Umbilical cord (tissue), 2 donors: ENCODE measurements around the gene GCH1. TPM values are rescaled to one million over a fixed set of nuclear protein-coding genes. Genes with fewer than 3 reads are reported as not detected.

ENCODE experiments used
- DNase-seq: peaks from one replicate; pipeline ENCODE4 v3.0.0-alpha.2; 2015; ENCODE audit warnings: low spot score
- total RNA-seq: library from RNA; depleted of rRNA; stranded (reverse); fragments of >200 nt; gene quantifications from one replicate; pipeline ENCODE4 v1.2.3, GENCODE V29; 2014; ENCODE audit warnings: low replicate concordance; ENCODE audit not compliant: insufficient read depth

The GCH1 gene
- total RNA-seq, 1 donor from 2014 or later = 7.9 TPM

DNA sequence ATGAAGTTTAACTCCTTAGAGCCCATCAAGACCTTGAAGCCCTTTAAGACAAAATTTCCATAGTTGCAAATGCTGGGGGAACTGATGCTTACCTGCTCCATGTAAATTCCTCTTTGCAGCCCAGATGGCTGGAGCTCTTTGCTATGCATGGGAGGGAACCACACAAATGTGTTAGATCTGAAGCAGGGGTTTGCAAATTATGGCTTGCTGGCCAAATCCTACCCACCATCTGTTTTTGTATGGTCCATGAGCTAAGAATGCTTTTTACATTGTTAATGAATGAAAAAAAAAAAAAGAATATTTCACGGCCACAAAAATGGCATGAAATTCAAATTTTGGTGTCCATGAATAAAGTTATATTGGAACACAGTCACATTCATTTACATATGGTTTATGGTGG is 74.6 kb downstream of the GCH1 start:
- DNase-seq = no peak

DNA sequence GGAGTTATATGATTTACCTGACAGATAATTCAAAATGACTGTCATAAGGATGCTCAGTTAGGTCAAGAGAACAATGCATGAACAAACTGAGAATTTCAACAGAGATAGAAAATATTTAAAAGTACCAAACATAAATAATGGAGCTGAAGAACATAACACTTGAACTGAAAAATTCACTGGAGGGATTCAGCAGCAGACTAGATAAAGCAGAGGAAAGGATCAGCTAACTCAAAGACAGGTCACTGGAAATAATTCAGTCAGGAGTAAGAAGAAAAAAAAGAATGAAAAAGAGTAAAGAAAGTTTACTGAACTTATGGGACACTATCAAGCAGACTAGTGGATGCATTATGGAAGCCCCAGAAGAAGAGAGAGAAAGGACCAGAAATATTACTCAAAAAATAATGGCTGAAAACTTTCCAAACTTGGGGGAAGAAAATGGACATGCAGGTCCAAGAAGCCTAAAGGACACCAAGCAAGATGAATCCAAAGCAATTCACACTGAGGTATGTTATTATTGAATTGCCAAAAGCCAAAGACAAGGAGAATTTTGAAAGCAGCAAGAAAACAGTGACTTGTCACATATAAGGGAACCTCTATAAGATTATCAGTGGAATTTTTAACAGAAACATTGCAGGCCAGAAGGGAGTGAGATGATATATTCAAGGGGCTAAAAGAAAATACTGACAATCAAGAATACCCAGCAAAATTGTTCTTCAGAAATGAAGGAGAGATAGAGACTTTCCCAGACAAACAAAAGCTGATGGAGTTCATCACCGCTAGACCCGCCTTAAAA is 78.7 kb downstream of the GCH1 start:
- no peak for DNase-seq

DNA sequence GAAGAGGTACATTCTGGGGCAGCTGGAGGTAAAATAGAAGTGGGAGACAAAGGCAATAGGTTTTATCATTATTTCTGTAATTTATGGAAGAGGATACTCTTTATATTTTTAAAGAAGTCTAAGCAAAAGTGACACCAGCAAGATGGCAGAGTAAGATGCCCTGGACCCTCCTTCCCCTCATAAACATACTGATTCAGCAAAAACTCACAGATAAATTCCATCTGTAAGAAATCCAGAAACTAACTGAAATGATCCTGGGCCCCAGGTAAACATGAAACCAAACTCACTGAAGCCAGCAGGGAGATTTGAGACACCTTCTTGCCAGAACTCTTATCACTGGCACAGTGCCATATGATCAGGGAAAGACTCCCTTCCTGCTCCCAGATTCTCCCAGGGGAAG is 79.9 kb downstream of the GCH1 start:
- no peak for DNase-seq

DNA sequence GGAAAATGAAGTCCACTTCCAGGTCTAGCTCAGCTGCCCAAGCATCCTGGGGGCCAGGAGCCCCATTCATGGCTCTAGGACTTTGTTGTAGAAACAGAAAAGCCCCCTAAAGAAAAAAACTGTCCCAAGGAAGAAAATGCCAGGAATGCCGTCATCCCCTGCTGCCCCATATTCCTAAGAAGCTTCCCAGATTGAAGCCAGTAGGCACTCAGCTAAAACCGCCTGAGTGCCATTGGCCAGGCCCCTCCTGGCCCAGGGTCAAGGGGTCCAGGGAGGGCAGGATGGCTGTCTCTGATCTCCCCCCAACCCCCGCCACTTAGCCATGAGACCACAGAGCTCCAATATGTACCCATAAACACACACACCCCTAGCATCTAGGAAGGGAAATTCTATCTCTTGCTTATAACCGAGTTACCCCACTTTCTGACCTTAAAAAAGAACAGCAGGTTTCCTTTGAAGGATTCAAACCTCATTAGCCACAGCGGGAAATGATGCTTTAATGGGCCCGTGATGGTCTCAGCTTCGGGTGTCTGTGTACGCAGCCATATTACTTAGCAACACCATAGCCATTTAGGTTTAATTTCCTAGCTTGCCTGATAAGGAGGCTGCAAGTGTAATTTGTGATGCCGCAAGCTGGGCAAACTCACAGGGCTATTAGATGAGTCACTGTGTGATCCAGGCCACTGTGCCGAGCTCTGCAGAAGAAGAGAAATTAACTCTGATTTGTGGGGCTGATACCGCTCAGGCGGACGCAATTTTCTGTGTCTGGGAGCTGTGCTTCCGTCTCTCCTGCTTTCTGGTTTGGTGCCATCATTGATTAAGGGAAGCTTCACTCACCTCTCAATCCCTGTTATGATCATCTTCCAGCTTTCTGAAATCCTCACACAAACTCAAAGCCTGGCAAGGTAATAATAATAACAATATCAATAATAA is 84.2 kb downstream of the GCH1 start:
- DNase-seq = peak; percentile 41

DNA sequence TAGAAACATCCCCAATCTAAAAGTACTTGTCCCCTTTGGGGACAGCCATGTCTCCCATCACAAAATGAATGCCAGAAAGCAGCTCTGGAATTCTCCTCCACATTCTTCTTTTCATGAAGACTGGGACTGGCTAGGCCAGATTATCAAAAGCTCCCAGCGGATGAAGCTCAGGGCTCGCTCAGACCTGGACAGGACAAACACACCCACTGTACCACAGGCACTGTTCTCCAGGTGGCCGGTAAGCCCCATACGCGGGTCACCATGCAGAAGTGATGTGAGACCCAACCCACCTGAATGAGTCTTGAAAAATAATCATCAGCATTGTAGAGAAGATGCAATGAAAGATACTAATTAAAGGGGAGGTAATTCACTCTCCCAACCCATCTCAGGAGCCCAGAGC is 85.1 kb downstream of the GCH1 start:
- DNase-seq = no peak

DNA sequence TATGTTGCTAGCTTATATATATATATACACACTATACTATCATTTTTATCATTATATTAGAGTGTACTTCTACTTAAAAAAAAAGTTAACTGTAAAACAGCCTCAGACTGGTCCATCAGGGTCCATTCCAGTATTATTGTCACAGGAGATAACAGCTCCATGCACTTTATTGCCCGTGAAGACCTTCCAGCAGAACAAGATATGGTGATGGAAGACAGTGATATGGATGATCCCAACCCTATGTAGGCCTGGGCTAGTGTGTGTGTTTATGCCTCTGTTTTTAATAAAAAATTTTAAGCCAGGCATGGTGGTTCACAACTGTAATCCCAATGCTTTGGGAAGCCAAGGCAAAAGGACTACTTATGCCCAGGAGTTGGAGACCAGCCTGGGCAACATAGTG is 86.2 kb downstream of the GCH1 start:
- DNase-seq = no peak

DNA sequence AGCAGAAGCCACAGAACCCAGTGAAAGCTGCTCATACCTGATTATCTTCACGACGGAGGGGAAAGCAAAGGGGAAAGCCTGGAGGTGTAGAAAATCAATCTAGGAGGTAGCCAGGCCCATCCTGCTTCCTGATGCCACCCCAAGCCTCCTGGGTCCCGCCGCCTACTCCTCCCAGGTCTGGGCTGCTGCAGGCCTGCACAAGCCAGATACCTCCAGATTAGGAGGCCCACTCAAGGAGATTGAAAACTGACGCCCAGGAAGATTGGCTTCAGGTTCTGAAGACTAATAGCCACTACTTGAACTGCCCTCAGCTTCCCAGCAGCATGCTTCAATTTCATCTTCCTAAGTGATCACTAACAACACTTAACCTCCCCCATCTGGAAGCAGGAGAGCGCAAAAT is 87.1 kb downstream of the GCH1 start:
- DNase-seq = no peak

DNA sequence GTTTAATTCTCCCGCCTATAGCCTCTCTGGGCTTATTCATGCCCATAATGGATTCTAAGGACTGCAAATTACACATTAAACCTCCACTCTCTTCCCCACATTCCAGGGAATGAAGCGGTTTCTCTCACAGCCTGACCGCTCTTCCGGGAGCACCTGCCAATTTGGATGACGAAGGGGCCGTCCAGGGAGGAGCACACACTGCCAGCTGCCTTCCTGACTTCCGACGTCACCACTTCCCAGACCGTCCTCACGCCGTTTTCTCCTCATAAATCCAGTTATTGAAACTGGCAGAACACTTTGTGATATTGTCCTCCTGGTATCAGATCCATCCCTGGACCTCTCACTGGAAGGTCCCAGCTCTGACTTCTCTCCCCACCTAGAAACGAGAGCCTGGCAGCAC is 87.6 kb downstream of the GCH1 start:
- no peak for DNase-seq

DNA sequence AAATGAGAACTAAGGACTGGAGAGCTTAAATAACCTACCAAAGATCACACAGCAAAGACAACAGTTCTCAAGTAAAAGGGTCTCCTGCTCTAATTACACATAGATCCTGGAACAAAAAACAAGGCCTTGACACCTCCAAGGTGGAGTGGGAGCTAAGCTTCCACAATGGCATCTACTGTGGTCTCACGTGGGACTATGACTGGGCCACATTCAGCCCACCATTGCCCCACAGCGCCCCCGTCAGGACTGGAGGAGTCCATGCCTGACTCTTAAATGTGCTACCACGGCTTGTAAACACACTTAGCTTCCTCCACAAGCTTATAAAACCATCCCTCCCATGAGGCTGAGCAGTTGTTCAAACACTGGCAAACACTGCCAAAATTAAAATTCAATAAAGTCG is 88.5 kb downstream of the GCH1 start:
- no peak for DNase-seq

DNA sequence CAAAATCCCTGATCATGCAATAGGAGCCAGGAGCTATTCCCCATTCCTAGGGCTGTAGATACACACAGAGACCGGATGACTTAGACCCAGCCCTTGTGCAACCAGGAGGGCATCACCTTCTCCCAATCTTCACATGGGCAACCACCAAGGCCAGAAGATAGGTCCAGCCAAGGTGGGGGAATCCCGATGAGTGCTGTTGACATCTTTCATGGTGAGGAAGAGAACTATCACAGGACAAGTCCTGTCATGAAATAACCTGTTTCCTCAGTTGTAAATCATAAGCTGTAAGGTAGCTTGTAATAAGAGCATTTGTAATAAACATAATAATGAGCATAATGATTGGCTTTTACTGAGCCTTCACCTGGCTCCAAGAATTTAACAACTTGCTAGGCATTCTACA is 89.5 kb downstream of the GCH1 start:
- DNase-seq = no peak

DNA sequence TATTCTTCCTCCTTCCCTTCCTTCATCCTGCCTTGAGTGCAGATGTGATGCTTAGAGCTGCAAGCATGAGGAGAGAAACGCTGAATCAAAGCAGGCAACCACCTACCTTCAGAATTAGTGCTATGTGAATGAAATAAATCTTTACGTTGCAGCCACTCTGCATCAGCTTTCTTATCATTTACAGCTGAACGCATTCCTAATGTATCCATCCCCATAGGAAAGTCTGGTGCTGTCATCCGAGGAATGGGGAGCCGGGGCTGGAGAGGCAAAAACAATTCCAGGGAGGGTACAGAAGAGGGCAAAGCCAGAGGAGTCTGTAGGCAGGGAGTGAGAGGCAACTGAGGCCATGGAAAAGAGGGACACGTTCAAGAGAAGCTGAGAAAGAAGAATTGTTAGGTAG is 90.0 kb downstream of the GCH1 start:
- no peak for DNase-seq

DNA sequence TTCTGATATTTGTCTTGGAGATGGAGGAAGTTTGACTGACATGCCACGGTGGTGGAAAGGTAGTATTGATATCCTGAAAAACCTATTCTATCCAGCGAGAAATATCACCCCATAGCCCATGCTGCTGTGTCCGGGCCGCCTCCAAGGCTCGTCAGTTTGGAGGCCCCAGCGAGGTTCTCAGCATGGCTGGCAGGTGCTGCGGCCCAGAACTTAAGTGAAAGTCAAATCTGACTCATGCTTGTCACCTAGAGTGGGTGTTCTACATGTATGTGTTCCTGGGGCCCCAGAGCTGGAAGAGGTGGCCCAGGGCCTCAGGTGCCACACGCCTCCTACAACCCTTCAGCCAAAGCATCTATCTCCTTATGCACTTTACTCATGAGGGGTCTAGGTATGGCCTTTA is 92.9 kb downstream of the GCH1 start:
- no peak for DNase-seq

DNA sequence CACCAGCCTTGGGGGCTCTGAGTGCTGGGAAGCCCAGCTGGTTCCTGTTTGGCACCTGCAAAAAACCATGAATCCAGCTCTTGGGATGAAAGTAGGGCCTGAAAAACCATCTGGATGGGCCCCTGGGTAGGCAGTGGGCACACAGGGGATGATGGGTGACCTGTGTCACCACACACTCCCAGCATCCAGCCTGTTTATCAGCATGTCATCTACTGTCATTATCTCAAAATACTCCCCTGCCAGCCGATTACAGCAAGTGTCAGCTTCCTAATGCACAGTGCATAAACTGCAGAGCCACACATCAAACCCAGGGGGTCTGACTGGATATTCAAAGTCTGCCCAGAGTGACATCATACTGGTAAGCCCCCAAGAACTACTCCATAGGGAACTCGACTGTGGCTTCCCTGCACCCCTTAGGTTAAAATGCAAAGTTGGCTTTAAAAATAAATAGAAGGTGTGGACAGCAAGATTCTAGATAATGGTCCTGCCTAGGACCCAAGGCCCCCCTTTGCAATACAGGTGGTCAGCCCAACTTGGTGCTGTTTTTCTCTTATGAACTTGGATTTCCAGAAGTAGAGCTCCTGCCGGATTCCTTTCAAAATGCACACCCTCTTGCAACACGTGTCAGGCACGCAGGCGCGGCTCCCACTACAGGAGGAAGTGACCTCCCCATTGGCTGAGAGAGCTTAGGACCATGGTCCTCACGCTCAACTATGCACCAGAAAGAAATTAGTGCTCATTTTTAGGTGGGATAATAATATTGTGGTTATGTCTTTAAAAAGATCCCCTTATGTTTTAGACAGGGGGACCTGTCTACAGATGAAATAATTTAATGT is 94.1 kb downstream of the GCH1 start:
- no peak for DNase-seq

DNA sequence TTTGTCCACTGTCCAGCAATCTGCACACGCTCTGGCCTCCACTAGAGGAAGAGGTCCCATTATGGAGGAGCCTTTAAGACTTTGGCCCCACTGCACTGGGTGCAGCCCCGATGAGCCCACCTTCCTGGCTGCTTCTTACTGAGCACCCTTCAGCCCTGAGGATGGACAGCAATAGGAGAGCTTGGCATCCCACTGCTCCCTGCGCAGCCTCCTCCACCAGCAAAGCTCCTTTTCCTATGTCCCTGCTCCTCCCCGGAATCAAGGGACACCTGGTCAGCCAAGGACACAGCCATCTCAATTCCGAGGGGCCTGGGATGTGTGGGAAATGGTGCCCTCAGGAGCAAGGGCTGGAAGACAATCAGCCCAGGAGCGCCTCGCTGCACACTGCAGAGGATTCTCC is 94.7 kb downstream of the GCH1 start:
- DNase-seq = no peak

DNA sequence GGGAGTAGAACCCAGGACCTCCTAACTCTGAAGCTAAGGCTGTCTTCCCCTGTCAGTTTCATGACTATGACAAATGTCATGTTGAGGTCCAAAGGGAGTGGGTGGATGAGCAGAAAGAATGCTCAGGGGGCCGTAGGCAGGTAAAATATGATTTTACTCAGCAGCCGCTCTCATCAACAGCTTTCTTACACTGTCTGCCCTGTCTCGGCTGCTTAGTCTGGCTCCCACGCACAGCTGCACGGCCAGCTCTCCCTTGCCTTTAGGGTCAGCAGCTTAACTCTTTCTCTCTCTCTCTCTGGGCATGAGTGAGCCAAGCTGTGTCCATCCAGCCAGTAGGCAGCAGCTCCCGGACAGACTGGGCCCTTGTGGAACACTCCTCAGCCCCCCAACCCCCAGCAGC is 95.2 kb downstream of the GCH1 start:
- no peak for DNase-seq

DNA sequence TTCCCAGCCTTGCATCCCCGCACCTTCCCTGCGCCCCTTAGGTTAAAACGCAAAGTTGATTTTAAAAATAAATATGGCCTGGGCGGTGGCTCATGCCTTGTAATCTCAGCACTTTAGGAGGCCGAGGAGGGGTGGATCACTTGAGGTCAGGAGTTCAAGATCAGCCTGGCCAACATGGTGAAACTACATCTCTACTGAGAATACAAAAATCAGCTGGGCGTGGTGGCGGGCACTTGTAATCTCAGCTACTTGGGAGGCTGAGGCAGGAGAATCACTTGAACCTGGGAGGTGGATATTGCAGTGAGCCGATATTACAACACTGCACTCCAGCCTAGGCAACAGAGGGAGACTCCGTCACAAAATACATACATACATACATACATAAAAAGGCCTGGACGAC is 96.0 kb downstream of the GCH1 start:
- DNase-seq = no peak

DNA sequence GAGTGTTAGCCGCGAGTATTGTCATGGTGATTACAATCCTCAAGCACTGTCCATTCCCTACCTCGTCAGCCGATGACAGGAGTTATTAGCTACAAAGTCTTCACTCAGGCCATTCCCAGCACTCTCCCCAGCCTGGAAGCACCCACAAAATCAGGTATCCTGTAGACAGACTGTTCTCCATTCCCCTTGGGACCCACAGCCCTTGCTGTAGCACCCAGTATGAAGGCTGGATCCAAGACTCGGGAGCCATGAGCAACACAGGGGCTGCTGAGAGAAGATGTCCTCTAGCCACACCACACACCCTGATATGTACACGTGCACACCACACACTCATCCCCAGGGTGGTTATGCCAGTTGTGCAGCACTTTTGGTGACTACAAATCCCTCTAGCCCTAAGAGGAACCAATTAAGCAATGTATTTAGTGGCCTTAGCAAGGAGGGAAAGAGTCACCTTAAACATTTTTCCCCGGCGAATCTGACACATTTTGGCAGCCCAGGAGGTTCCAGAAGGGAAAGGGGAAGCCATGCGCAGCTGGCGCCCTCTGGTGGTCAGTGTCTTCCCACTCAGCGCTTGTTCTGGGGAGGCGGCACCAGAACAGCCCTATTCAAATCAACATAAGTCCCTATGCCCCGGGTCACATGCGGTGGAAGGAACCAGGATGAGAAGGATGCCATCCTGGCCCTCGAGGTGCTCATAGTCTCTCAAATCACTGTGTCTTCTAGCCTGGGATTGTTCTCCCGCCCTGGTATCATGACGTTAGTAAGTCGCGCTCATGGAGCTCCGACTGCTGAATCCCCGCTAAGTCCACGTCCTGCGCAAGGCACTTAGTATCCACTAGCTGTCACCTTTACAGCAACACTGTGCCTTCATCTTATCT is 96.9 kb downstream of the GCH1 start:
- peak; percentile 80 for DNase-seq

DNA sequence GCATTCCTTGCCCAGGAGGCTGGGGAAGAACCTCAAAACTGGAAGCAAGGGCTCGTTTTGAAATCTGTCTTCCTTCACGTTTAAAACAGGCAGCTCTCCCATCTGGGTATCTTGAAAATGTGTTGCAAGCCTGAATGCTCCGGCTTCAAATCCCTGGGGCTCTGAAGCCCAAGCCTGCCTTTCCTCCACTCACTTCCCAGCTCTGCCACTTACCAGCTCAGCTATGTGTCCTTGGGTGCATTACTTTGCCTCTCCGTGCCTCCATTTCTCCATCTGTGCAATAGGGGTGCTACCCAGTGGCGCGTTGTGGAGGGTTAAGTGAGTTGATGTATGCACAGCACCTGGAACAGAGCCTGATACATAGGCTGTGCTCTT is 97.6 kb downstream of the GCH1 start:
- DNase-seq = no peak

DNA sequence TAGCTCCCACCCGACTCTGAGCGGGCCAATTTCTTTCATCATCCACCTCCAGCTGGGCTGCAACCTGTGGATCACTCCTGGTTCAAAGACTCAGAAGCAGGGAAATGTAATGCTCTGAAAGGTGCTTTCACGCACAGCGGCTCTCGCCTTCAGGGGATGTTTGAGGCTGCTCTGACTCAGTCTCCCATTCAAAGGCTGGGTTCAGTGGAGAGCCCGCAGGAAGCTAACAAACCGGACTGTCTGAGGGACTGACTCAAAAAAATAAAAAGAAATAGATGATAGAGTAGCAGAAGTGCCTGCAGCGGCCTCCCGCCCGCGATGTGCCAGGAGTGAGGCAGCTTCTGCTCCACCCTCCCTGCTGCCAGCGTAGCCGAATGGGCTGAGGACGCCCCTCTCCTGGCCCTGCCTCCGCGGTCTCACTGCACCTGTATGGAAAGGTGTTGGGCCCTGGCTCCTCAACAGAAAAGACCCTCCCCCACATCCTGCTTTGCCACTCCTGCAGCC is 98.0 kb downstream of the GCH1 start:
- DNase-seq = no peak

DNA sequence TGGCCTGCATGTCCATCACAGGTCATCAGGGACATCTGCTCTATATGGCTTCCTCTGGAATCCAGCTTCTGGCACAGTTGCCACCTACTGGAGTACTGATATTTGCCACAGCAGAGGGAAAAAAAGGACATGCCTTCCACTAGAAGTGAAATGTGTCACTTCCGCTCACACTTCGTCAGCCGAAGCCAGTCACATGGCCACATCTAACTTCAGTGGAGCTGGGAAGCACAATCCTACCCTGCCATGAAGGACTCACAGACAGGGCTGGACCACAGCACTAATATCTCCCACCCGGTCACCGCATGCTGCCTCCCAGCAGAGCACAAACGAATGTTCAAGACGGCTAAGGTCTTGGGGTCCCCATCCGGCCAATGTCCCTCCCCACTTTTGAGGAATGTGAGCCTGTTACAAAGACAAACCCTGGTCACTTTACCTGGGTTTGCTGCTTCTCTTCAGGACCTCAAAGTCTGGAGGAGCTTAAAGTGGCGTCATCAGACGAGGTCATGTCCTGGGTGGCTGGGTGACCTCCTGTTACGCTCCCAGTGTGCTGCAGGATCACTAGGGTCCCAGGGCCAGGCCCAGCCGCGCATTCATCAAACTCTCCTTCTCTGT is 98.6 kb downstream of the GCH1 start:
- no peak for DNase-seq
